DOHH2 (cell line): Measurements from ENCODE around the gene MAP4K4.

Experiments
- EZH2phosphoT487 ChIP-seq: fragments of 200-600 bp; sonication (generic); IDR thresholded peaks from 2 replicates; pipeline ENCODE4 v1.6.1; 2017; ENCODE audit warnings: borderline replicate concordance, mild to moderate bottlenecking, antibody characterized with exemption, low read length, moderate library complexity, mixed read lengths
- TF ChIP-seq, protein P1 (sequence below): fragments of 200-600 bp; sonication (generic); IDR thresholded peaks from one replicate; pipeline ENCODE4 v1.5.1; 2014; ENCODE audit warnings: antibody characterized with exemption, mild to moderate bottlenecking, low read depth, low read length; ENCODE audit not compliant: poor library complexity, severe bottlenecking

DNA sequence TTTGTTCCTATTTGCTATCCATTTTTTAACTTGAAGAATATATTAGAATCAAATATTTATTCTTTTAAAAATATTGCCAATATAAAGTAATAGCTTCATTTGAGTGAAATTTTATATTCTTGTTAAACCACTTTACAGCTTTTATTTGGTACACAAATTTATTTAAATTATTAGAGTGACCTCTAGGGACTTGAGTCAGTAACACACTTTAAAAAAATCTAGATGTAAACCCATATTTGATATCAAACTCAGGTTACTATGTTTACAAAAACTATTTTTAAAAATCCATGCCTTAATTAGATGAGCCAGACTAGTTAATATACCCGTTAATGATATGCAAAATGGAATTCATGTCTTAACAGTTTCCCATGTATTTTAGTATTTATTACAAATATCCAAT, 134.6 kb downstream of the MAP4K4 start:
- TF ChIP-seq, protein P1, sequence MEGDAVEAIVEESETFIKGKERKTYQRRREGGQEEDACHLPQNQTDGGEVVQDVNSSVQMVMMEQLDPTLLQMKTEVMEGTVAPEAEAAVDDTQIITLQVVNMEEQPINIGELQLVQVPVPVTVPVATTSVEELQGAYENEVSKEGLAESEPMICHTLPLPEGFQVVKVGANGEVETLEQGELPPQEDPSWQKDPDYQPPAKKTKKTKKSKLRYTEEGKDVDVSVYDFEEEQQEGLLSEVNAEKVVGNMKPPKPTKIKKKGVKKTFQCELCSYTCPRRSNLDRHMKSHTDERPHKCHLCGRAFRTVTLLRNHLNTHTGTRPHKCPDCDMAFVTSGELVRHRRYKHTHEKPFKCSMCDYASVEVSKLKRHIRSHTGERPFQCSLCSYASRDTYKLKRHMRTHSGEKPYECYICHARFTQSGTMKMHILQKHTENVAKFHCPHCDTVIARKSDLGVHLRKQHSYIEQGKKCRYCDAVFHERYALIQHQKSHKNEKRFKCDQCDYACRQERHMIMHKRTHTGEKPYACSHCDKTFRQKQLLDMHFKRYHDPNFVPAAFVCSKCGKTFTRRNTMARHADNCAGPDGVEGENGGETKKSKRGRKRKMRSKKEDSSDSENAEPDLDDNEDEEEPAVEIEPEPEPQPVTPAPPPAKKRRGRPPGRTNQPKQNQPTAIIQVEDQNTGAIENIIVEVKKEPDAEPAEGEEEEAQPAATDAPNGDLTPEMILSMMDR: peak; percentile 25
- no peak for TF ChIP-seq EZH2phosphoT487
